Loucy (cell line): ENCODE results near the gene GRID1.

Experiments used
- EZH2phosphoT487 ChIP-seq: fragments of 200-600 bp; IDR thresholded peaks from 2 replicates; pipeline ENCODE4 v1.6.1; 2018; ENCODE audit warnings: antibody characterized with exemption, mild to moderate bottlenecking, moderate library complexity, borderline replicate concordance
- TF ChIP-seq, protein P1 (sequence below): fragments of 200-600 bp; sonication (generic); conservative IDR thresholded peaks from 2 replicates; pipeline ENCODE4 v1.5.1; 2014; ENCODE audit warnings: mild to moderate bottlenecking, antibody characterized with exemption, low read length

GRCh38 chr10:86335831-86336230 lies 30.8 kb downstream of the GRID1 start:
- TF ChIP-seq, protein P1, sequence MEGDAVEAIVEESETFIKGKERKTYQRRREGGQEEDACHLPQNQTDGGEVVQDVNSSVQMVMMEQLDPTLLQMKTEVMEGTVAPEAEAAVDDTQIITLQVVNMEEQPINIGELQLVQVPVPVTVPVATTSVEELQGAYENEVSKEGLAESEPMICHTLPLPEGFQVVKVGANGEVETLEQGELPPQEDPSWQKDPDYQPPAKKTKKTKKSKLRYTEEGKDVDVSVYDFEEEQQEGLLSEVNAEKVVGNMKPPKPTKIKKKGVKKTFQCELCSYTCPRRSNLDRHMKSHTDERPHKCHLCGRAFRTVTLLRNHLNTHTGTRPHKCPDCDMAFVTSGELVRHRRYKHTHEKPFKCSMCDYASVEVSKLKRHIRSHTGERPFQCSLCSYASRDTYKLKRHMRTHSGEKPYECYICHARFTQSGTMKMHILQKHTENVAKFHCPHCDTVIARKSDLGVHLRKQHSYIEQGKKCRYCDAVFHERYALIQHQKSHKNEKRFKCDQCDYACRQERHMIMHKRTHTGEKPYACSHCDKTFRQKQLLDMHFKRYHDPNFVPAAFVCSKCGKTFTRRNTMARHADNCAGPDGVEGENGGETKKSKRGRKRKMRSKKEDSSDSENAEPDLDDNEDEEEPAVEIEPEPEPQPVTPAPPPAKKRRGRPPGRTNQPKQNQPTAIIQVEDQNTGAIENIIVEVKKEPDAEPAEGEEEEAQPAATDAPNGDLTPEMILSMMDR = no peak
- TF ChIP-seq EZH2phosphoT487 = no peak
